Small intestine (tissue), 7 donors: ENCODE measurements around the gene TIMM10B. TPM values are rescaled to one million over a fixed set of nuclear protein-coding genes. Genes with fewer than 3 reads are reported as not detected.

Experiments
- DNase-seq, 2 donors: peaks; one replicate each; pipeline versions ENCODE4 v3.0.0 to v3.0.0-alpha.2; 2013
- FAIRE-seq: peaks from 2 replicates; lab custom pipeline; 2012; peaks lifted over from hg19 to GRCh38; lab: Jason Lieb, UNC
- H3K27ac ChIP-seq, 3 donors: one replicate each; pipeline ENCODE4 v1.5.1; 2013; ENCODE audit warnings: low read length in 2 of 3, mild to moderate bottlenecking in 2 of 3, control low read depth in 1 of 3, inconsistent platforms in 1 of 3, low read depth in 1 of 3, moderate library complexity in 1 of 3
- H3K27me3 ChIP-seq, 3 donors: one replicate each; pipeline ENCODE4 v1.6.1; 2013; ENCODE audit warnings: low read length in 3 of 3, inconsistent platforms in 1 of 3; ENCODE audit not compliant: control insufficient read depth in 3 of 3, insufficient read depth in 3 of 3
- H3K36me3 ChIP-seq, 3 donors: one replicate each; pipeline ENCODE4 v1.6.1; 2013; ENCODE audit warnings: low read length in 3 of 3, inconsistent platforms in 1 of 3, low read depth in 1 of 3, mild to moderate bottlenecking in 1 of 3, moderate library complexity in 1 of 3; ENCODE audit not compliant: control insufficient read depth in 3 of 3, insufficient read depth in 2 of 3
- H3K4me1 ChIP-seq, 3 donors: one replicate each; pipeline ENCODE4 v1.6.1; 2013; ENCODE audit warnings: low read length in 2 of 3, inconsistent platforms in 1 of 3, low read depth in 1 of 3, mild to moderate bottlenecking in 1 of 3, moderate library complexity in 1 of 3; ENCODE audit not compliant: control insufficient read depth in 3 of 3, insufficient read depth in 2 of 3
- H3K4me3 ChIP-seq, 3 donors: one replicate each; pipeline ENCODE4 v1.5.1; 2013; ENCODE audit warnings: low read length in 3 of 3, control low read depth in 1 of 3, inconsistent platforms in 1 of 3, low read depth in 1 of 3, mild to moderate bottlenecking in 1 of 3, moderate library complexity in 1 of 3
- H3K9me3 ChIP-seq, 2 donors: one replicate each; pipeline ENCODE4 v1.6.1; 2013; ENCODE audit warnings: low read depth in 1 of 2, low read length in 1 of 2; ENCODE audit not compliant: control insufficient read depth in 2 of 2, insufficient read depth in 1 of 2
- WGBS, 3 donors: extraction: QIAGEN DNeasy Blood & Tissue Kit; methylation state at CpG; one replicate each; pipeline ENCODE4 v1.1.7; 2013; 5-methylcytosine and 5-hydroxymethylcytosine counted together
- polyA plus RNA-seq, 4 donors: library from polyadenylated mRNA; stranded (reverse) in 3 of 4; unstranded in 1 of 4; fragments of 200-250 nt in 3 of 4; fragments of 120-200 nt in 1 of 4; gene quantifications; one replicate each; pipeline versions ENCODE4 v1.2.1 to v1.2.3, GENCODE V29; 2013
- donor health status: healthy with polysubstance abuse.
- donor health status: control.
- donor health status: control.
- donor health status: Bipolar disorder and iron deficiency.
- donor health status: healthy.

The TIMM10B gene
- polyA plus RNA-seq, 4 donors, result 15.9 to 47.1 (median 23.9) TPM

DNA sequence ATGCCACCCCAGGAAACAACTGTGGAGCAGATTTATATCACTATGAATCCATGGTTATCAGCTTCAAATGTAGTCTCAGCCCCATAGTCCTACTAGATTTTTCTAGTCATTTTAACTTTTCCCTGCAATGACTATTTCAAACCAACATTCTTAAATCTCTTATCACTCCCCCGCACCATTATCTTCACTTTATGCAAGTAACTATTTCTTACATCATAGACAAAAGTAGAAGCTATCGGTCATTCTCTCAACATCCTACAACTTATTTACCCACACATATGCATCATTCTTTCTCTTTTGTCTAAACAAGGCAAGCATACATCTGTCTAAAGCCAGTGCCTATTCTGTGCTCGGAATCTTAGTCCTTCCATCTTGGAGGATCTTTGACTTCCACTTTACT lies 4.4 kb downstream of the TIMM10B start:
- WGBS, 3 donors, result 95 to 98% (median 96%) methylated on average over 3 of the region's 3 CpGs
- Histone ChIP-seq H3K9me3 (no peaks in the 10 kb centered on the region), H3K4me1 (peaks cover 1 to 49% (median 18%) of the 10 kb centered on the region in 3 donors), H3K27ac (no peak overlapping the region), H3K27me3 (no peaks in the 10 kb centered on the region), H3K36me3 (peaks cover 0 to 7% (median 2%) of the 10 kb centered on the region in 3 donors), H3K4me3 (no peak overlapping the region)
- DNase-seq (no peak), FAIRE-seq (no peak)

DNA sequence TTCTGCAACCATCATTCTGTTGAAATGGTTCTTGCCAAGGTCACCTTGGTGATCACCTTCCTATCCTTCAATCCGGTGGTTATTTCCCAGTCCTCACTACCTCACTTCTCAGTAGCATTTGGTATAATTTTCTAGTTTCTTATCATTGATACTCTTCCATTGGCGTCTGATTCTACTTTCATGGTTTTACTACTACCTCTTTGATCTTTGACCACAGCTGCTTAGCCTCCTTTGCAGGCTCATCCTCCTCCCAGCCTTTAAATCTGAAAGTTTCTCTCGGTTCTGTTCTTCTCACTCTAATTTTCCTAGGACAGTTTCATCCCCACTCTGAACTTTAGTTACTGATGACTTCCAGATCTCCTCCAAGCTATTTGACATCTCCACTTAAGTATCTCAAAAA lies 5.0 kb downstream of the TIMM10B start:
- no peaks in the 10 kb centered on the region for H3K9me3 ChIP-seq
- H3K27me3 ChIP-seq, result no peaks in the 10 kb centered on the region
- WGBS, 3 donors, result 63 to 68% (median 65%) methylated on average over 3 of the region's 3 CpGs
- peaks cover 1 to 51% (median 18%) of the 10 kb centered on the region in 3 donors for H3K4me1 ChIP-seq
- no peak overlapping the region for H3K4me3 ChIP-seq
- FAIRE-seq, result no peak
- DNase-seq, result no peak
- peaks cover 0 to 7% (median 2%) of the 10 kb centered on the region in 3 donors for H3K36me3 ChIP-seq
- peak overlapping the region in 1 of 3 donors; percentile 8 for H3K27ac ChIP-seq

DNA sequence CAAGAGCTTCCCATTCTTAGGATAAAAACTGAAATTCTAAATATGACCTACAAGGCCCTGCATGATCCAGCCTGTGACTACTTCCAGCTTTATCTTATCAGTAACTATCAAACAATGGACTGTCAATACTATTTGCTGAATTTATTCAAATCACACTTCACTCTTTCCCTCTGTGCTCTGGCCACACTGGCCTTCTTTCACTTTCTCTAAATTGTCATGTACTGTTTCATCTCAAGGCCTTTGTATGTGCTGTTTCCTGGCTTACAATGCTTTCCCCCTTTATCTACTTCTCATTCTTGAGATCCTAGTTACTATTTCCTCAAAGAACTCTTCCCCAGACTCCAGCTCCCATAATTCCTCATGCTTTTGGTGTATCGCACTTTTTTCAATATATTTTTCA lies 5.6 kb downstream of the TIMM10B start:
- Histone ChIP-seq H3K36me3 (peaks cover 0 to 7% (median 2%) of the 10 kb centered on the region in 3 donors), H3K4me1 (peaks cover 1 to 51% (median 18%) of the 10 kb centered on the region in 3 donors), H3K9me3 (no peaks in the 10 kb centered on the region), H3K4me3 (no peak overlapping the region), H3K27ac (peak overlapping the region in 1 of 3 donors; percentile 31), H3K27me3 (no peaks in the 10 kb centered on the region)
- WGBS, 3 donors, result 86 to 95% (median 94%) methylated on average over 1 of the region's 1 CpG
- FAIRE-seq (no peak), DNase-seq (no peak)

DNA sequence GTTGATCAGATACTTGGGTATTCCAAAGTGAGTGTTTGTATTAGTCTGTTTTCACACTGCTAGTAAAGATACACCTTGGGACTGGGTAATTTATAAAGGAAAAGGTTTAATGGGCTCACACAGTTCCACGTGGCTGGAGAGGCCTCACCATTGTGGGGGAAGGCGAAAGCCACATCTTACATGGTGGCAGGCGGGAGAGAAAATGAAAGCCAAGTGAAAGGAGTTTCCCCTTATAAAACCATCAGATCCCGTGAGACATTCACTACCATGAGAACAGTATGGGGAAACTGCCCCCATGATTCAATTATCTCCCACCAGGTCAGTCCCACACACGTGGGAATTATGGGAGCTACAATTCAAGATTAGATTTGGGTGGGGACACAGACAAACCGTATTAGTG lies 7.0 kb downstream of the TIMM10B start:
- Histone ChIP-seq H3K27me3 (no peaks in the 10 kb centered on the region), H3K36me3 (no peaks in the 10 kb centered on the region), H3K4me3 (no peak overlapping the region), H3K27ac (peak overlapping the region in 1 of 3 donors; percentile 43), H3K4me1 (peaks cover 0 to 38% (median 10%) of the 10 kb centered on the region in 3 donors), H3K9me3 (no peaks in the 10 kb centered on the region)
- DNase-seq, result no peak
- WGBS, 3 donors, result 73 to 81% (median 78%) methylated on average over 6 of the region's 6 CpGs
- FAIRE-seq, result no peak

DNA sequence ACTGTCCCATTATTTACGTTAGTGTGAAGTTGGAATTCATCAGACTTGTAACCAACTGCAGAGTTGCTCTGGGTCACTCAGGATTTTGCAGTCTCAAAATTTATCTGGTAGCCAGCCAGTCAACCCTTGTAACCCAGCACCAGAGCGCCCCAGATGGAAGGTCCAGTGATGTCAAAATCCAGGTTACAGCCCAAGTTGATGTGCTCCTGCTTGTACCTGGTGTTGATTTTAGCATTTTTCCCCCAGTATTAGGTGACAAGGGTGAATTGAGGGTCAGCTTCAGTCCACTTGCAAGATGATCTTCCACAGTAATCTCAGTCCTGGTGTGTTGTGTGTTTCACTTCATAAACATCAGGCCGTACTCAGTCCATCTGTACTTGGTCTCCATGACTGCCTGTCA lies 7.5 kb downstream of the TIMM10B start:
- Histone ChIP-seq H3K9me3 (no peaks in the 10 kb centered on the region), H3K4me3 (no peak overlapping the region), H3K27ac (peak overlapping the region in 2 of 3 donors; percentile 43 to 47), H3K27me3 (no peaks in the 10 kb centered on the region), H3K36me3 (peaks cover 0 to under 1% (median 0%) of the 10 kb centered on the region in 3 donors), H3K4me1 (peaks cover 0 to 38% (median 10%) of the 10 kb centered on the region in 3 donors)
- FAIRE-seq, result no peak
- WGBS, 3 donors, result 82 to 90% (median 90%) methylated on average over 3 of the region's 3 CpGs
- DNase-seq, result no peak

- FAIRE-seq, result no peak
- peak; percentile 74 to 79 for DNase-seq
- 16 to 65% (median 44%) methylated on average over 4 of the region's 4 CpGs for WGBS, 3 donors
- peaks cover 0 to 2% (median 0%) of the 10 kb centered on the region in 3 donors for H3K36me3 ChIP-seq
- H3K9me3 ChIP-seq, result no peaks in the 10 kb centered on the region
- no peaks in the 10 kb centered on the region for H3K27me3 ChIP-seq
- H3K4me1 ChIP-seq, result peaks cover 0 to 38% (median 10%) of the 10 kb centered on the region in 3 donors
- H3K4me3 ChIP-seq, result no peak overlapping the region
- H3K27ac ChIP-seq, result peak overlapping the region; percentile 29 to 47 (median 43)
Observed at GRCh38 chr11:6489306-6489705, 8.0 kb downstream of the TIMM10B start.

DNA sequence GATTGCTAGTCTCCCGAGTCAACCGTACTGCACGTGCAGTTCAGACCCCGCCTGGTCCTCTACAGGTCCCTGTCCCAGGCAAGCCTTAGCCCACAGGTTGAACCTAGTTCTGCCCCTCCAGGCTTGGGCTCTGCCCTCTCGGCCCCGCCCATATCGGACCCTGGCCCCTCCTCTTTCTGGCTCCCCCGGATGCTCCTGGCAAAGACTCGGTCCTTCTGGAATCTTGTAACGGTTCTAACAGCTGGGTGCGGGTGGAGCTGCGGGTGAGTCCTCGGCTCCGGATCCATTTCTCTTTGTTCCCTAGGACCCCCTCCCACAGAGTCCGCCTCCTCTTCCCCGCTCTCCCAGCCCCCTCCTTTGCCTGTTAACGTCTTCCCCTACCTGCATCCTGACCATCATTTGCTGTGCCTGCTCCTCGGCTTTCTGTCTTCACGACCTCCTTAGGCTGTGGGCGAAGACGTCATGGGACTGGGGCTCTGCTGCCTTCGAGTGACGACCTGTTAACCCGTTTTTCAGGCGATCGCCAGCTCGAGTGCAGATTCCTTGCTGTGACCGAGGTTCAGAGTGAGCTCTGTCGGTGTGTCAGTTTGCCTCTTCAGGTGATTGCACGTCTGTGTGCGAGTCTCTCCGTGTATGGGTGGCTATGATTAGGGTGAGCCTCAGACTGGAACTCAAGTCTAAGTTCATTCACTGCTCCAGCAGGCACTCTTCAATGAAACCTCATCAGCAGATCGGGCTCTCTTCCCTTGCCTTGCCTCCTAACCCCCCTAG lies 16.0 kb downstream of the TIMM10B start, which contains the start of gene DNHD1:
TSS of gene DNHD1 (plus strand) at position 212 of the 771 bp plus-strand sequence. CDS start 936 bp downstream, outside the sequence.
- FAIRE-seq (no peak), DNase-seq (no peak)
- Histone ChIP-seq H3K9me3 (no peaks in the 10 kb centered on the region), H3K36me3 (peaks cover 0 to 16% (median 2%) of the 10 kb centered on the region in 3 donors), H3K4me1 (peaks cover 0 to 7% (median 0%) of the 10 kb centered on the region in 3 donors), H3K27me3 (no peaks in the 10 kb centered on the region), H3K4me3 (peak within 1 kb of the TSS in 1 of 3 donors; percentile 16), H3K27ac (no peak within 1 kb of the TSS)
- WGBS, 3 donors, result 65 to 79% (median 77%) methylated on average over 33 of the region's 33 CpGs

DNA sequence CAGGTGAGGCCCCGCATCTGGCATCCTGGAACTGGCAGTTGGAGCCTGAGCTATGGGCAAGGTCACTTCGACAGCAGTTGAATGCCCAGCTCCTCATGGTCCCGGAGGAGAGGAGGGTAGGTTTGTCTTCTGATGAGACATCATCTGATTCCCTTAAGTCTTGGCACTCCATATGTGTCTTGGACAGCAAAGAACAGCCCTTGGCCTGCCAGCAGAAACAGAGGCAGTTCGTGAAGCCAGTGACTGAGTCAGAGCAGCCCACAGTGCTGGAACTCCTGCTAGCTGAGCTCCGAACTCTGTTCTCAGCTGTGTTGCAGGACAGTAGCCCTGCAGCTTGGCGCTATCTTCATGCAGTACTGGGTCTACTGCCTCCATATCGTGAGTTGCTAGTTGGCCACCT lies 16.8 kb downstream of the TIMM10B start:
- Histone ChIP-seq H3K27ac (no peak overlapping the region), H3K4me3 (no peak overlapping the region), H3K9me3 (no peaks in the 10 kb centered on the region), H3K4me1 (peaks cover 0 to 7% (median 0%) of the 10 kb centered on the region in 3 donors), H3K27me3 (no peaks in the 10 kb centered on the region), H3K36me3 (peaks cover 0 to 16% (median 2%) of the 10 kb centered on the region in 3 donors)
- WGBS, 3 donors, result 76 to 91% (median 89%) methylated on average over 7 of the region's 7 CpGs
- FAIRE-seq, result no peak
- no peak for DNase-seq
